CD4-positive, alpha-beta T cell treated with Interleukin-4 for 1 hour (primary cell): ENCODE measurements around the gene CHSY1.
A peak's percentile ranks its signal among the peaks of the same experiment; 100 is the strongest.

Experiments used
- DNase-seq, 2 donors: peaks; one replicate each; pipeline ENCODE4 v3.0.0-alpha.2; 2020 to 2022

The CHSY1 gene

GRCh38 chr15:101148881-101149664 lies 102.8 kb downstream of the CHSY1 start:
- DNase-seq = no peak

GRCh38 chr15:101148166-101148880 lies 103.5 kb downstream of the CHSY1 start:
- no peak for DNase-seq

GRCh38 chr15:101147181-101147580 lies 104.7 kb downstream of the CHSY1 start:
- no peak for DNase-seq

- no peak for DNase-seq
Observed at GRCh38 chr15:101146118-101146702, 105.6 kb downstream of the CHSY1 start.

DNA sequence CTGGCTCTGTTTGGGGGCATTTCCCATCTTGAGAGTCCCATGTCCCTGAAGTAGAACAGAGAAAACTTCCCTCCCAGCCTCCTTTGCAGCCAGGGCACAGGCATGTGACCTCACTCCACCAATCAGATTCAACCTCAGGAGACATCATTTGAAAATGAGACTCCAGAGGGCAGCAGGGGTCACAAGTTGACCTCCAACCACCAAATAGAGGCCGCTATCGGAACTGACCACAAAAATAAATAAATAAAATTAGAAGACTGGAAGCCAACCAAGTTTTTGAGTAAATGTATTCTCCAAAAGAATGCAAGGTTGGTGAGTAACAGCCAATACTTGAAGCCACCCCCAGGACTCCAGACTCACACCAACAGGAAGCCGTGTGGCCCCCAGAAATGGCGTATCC lies 106.5 kb downstream of the CHSY1 start:
- DNase-seq = no peak

DNA sequence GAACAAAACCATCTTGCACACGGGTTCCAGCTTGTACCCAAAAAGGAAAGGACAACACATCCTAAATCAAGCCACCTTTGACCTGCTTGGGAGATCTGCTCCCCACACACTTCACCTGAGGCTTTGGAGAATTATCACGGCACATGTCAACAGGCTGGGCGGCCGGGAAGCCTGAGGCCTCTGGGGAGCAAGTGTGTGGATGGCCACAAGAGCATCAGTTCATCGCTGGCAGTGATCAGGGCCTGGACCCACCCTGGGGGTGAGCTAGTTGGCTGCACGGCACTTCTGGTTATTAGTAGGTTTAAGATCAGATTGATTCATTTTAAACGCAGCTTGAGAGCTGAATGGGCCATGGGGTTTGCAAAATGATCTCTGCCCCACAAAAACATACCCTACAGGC lies 108.5 kb downstream of the CHSY1 start:
- DNase-seq = no peak

DNA sequence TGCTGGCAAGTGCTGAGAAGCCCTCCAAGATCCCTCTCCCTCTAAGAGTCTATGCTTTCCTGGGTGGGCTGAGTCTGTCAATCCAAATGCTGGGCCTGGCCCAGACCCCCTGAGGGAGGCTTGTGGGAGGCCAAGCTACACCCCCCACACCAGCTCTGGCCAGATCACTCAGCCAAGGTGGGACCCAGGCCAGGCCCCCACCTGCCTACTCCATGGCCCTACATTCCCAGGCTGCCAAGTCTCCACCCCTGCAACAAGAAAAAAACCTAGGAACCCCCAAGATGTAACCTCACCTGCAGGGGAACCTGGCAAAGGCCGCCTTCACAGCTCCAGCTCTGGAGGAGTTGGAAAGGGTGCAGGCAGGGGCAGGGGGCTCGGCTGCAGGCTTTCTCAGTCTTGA lies 109.1 kb downstream of the CHSY1 start:
- no peak for DNase-seq

DNA sequence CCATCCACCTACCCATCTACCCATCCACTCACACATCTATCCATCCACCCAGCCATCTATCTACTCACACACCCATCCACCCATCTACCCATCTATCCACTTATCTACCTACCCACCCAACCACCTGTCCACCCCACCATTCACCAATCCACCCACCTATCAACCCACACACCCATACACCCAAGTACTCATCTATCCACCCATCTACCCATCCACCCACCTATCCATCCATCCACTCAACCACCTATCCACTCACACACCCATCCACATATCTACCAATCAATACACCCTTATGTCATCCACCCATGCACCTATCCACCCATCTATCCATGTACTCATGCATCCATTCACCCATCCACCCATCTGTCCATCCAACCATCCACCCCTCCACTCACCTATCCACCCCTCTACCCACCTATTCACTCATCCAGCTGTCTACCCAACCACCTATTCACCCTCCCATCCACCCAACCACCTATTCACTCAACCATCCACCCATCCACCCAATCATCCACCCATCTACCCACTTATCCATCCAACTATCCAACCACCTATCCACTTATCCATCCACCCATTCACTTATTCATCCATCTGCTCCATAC lies 109.8 kb downstream of the CHSY1 start:
- DNase-seq = no peak

DNA sequence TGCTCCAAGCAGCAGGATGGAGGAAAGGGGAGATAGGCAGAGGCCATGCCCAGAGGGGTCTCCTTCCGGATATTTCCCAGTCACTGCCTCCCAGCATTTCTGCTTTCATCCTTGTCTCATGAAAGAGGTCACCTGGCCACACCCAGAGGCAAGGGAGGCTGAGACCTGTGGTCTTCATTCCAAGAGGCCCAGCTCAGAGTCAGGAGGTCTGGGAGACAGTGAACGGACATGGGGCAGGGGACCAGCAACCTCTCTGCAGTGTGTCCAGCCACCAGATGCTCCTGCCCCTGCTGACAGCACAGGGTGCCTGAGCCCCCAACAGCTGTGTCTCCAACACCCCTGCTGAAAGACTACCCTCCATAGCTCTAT lies 111.2 kb downstream of the CHSY1 start:
- DNase-seq = no peak

GRCh38 chr15:101139986-101140696 lies 111.7 kb downstream of the CHSY1 start:
- no peak for DNase-seq

DNA sequence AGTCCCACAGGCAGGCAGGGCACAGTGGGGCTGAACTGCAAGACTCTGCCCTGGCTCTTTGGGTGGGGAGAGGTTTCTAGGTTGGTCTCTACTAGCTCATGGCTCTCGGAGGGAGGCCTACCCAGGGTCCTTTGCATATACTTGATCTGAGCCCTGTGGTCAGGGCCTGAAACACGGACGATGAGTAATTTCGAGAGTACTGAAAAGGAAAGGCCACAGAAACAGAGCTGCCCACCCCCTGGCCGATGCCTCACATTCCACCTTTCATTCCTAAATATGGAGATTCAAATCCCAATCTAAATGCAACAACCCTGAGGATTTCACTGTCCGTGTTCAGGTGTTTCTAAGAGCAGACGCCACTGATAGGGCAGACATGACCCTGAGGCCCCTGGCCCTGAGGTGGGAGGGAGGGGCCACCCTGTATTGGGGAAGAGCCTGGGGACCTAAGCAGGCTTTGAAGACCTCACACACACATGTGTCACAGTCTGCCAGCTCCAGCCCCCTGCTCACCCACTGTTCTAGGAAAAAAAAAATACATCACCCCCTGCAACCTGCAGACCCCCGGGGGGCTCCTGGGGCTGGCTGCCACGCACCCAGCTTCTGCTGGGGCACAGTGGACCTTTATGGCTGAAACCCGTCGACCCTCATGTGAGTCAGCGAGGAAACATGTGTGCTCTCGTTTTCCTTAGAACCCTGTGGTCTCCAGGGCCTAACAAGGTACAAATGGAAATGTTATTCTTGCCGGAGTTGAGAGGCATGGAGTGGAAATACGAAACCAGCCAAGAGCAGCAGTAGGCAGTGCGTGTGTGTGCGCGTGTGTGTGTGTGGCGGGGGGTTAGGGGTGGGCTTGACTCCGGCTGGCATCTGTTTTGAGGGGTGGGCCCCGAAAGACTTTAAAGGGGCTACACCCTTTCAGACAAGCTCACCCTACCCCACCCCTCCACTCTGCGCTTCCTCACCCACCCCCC lies 112.7 kb downstream of the CHSY1 start:
- DNase-seq = no peak

DNA sequence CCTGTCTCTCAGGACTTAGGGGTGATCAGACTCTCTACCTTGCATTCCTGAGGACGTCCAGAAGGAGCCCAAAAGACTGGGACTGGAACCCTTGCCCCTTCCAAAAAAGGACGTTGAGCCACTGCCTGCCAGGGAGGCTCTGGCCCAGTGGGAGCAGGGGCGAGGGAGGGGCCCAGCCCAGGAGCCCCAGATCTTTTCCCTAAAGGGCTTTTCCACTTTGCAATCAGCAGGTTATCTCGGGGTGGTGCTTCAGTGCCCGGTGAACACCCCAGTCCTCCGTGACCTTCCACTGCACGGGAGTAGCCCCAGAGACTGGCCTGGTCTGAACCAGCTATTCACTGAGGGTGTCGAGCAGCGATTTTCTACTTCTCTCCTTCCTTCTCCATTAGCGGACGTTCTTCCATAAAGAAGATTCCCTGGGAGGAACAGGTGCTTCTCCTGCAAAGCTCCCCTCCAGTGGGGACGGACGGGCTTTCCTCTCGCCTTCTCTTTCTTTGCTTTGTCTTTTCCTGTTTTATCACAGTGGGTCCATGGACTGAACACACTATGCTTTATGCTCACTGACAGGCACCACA lies 113.7 kb downstream of the CHSY1 start:
- no peak for DNase-seq

- peak in 1 of 2 donors; percentile 20 for DNase-seq
Observed at GRCh38 chr15:101137312-101137940, 114.4 kb downstream of the CHSY1 start.

GRCh38 chr15:101136381-101137268 lies 115.2 kb downstream of the CHSY1 start:
- DNase-seq = no peak

DNA sequence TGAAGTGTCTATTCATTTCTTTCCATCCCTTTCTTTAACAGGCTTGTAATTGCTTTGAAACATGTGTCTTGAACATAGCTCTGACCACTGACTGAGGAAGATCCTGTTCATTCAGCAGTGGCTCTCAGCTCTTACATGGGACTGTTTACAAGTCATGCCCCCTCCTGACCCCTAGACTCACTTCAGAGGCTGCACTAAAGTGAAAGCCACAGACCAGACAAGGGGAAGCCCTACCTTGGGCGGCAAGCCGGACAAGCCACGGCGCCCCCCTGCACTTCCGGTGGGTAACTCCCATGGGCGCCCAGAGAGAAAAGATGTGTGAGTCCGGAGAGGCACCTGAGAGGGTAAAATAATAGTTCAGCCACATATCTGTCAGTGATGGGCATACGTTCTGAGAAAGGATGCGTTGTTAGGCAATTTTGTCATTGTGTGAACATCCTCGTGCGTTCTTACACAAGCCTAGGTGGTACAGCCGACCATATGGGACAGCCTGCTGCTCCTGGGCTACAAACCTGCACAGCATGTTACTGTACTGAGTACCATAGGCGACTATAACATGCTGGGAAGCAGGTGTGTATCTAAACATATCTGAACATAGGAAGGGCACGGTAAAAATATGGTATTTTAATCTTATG lies 116.2 kb downstream of the CHSY1 start:
- peak; percentile 14 to 34 for DNase-seq

- DNase-seq = no peak
Observed at GRCh38 chr15:101134780-101135179, 117.1 kb downstream of the CHSY1 start.

- no peak for DNase-seq
Observed at GRCh38 chr15:101133751-101134261, 118.0 kb downstream of the CHSY1 start.

- no peak for DNase-seq
Observed at GRCh38 chr15:101133181-101133460, 118.7 kb downstream of the CHSY1 start.
